ENCODE data around the gene EXO1. TPM values are rescaled to one million over a fixed set of nuclear protein-coding genes. Genes with fewer than 3 reads are reported as not detected.

The EXO1 gene
- total RNA-seq, 1 experiment from 2014 or later: 36.5 TPM

GRCh38 chr1:241857131-241857530 lies 9.1 kb downstream of the EXO1 start (continued):
- TF ChIP-seq, protein P1, sequence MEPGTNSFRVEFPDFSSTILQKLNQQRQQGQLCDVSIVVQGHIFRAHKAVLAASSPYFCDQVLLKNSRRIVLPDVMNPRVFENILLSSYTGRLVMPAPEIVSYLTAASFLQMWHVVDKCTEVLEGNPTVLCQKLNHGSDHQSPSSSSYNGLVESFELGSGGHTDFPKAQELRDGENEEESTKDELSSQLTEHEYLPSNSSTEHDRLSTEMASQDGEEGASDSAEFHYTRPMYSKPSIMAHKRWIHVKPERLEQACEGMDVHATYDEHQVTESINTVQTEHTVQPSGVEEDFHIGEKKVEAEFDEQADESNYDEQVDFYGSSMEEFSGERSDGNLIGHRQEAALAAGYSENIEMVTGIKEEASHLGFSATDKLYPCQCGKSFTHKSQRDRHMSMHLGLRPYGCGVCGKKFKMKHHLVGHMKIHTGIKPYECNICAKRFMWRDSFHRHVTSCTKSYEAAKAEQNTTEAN (CRISPR knock-in tag; IDR thresholded peaks at IDR 0.05): no peak
- TF ChIP-seq NR3C1 (CRISPR knock-in tag; conservative IDR thresholded peaks at IDR 0.05; ENCODE audit: low read depth): no peak
- TF ChIP-seq FOXP1 (CRISPR knock-in tag; IDR thresholded peaks at IDR 0.05; ENCODE audit: borderline replicate concordance): no peak
- TF ChIP-seq ZNF138 (CRISPR knock-in tag; conservative IDR thresholded peaks at IDR 0.05): no peak
- no peak for TF ChIP-seq ZNF423 (CRISPR knock-in tag; IDR thresholded peaks at IDR 0.05)
- TF ChIP-seq TCF7 (CRISPR knock-in tag; IDR thresholded peaks at IDR 0.05; ENCODE audit: low read depth): no peak
- no peak for TF ChIP-seq PRDM15 (CRISPR knock-in tag; IDR thresholded peaks at IDR 0.05)
- no peak for TF ChIP-seq ZNF263 (CRISPR knock-in tag; IDR thresholded peaks at IDR 0.05; ENCODE audit: low read depth)
- TF ChIP-seq JUN (CRISPR knock-in tag; IDR thresholded peaks at IDR 0.05): no peak
- no peak for TF ChIP-seq TEAD1 (CRISPR knock-in tag; IDR thresholded peaks at IDR 0.05)
- no peak for TF ChIP-seq ZBTB21 (CRISPR knock-in tag; IDR thresholded peaks at IDR 0.05; ENCODE audit: borderline replicate concordance)
- no peak for TF ChIP-seq ZNF396 (CRISPR knock-in tag; IDR thresholded peaks at IDR 0.05; ENCODE audit: borderline replicate concordance)

- H3K4me1 Mint-ChIP-seq: no peaks in the 10 kb centered on the region
- H3K27ac Mint-ChIP-seq: no peak overlapping the region
- no peak for ATAC-seq
- no peaks in the 10 kb centered on the region for H3K27me3 Mint-ChIP-seq (ENCODE audit: low read depth)
- ChIA-PET POLR2A (no interaction called here), CTCF (no interaction called here)
- DNase-seq (ENCODE audit: low spot score): no peak
- no peaks in the 10 kb centered on the region for H3K9me3 Mint-ChIP-seq
- H3K4me3 Mint-ChIP-seq: no peak overlapping the region
- TF ChIP-seq PREB (CRISPR knock-in tag; IDR thresholded peaks at IDR 0.05; ENCODE audit: borderline replicate concordance) (no peak), GTF2I (CRISPR knock-in tag; conservative IDR thresholded peaks at IDR 0.05) (no peak)
- TF ChIP-seq, protein P2, sequence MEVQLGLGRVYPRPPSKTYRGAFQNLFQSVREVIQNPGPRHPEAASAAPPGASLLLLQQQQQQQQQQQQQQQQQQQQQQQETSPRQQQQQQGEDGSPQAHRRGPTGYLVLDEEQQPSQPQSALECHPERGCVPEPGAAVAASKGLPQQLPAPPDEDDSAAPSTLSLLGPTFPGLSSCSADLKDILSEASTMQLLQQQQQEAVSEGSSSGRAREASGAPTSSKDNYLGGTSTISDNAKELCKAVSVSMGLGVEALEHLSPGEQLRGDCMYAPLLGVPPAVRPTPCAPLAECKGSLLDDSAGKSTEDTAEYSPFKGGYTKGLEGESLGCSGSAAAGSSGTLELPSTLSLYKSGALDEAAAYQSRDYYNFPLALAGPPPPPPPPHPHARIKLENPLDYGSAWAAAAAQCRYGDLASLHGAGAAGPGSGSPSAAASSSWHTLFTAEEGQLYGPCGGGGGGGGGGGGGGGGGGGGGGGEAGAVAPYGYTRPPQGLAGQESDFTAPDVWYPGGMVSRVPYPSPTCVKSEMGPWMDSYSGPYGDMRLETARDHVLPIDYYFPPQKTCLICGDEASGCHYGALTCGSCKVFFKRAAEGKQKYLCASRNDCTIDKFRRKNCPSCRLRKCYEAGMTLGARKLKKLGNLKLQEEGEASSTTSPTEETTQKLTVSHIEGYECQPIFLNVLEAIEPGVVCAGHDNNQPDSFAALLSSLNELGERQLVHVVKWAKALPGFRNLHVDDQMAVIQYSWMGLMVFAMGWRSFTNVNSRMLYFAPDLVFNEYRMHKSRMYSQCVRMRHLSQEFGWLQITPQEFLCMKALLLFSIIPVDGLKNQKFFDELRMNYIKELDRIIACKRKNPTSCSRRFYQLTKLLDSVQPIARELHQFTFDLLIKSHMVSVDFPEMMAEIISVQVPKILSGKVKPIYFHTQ (CRISPR knock-in tag; IDR thresholded peaks at IDR 0.05): no peak
- H3K36me3 Mint-ChIP-seq: peaks cover 64% of the 10 kb centered on the region
Measured at GRCh38 chr1:241860922-241861321, 12.9 kb downstream of the EXO1 start.

- H3K27me3 Mint-ChIP-seq (ENCODE audit: low read depth): no peaks in the 10 kb centered on the region
- no peaks in the 10 kb centered on the region for H3K4me1 Mint-ChIP-seq
- H3K9me3 Mint-ChIP-seq: no peaks in the 10 kb centered on the region
- H3K36me3 Mint-ChIP-seq: peaks cover 71% of the 10 kb centered on the region
- no peak overlapping the region for H3K27ac Mint-ChIP-seq
- ATAC-seq: no peak
- no peak for DNase-seq (ENCODE audit: low spot score)
- POLR2A ChIA-PET: no interaction called here
- CTCF ChIA-PET: no interaction called here
- no peak overlapping the region for H3K4me3 Mint-ChIP-seq
- no peak for TF ChIP-seq ZNF121 (CRISPR knock-in tag; IDR thresholded peaks at IDR 0.05)
- no peak for TF ChIP-seq SMAD4 (CRISPR knock-in tag; IDR thresholded peaks at IDR 0.05)
- TF ChIP-seq OVOL2 (CRISPR knock-in tag; IDR thresholded peaks at IDR 0.05; ENCODE audit: borderline replicate concordance): no peak
- no peak for TF ChIP-seq GABPB1 (CRISPR knock-in tag; IDR thresholded peaks at IDR 0.05)
- TF ChIP-seq CTCF (IDR thresholded peaks at IDR 0.05): no peak
- TF ChIP-seq, protein P3, sequence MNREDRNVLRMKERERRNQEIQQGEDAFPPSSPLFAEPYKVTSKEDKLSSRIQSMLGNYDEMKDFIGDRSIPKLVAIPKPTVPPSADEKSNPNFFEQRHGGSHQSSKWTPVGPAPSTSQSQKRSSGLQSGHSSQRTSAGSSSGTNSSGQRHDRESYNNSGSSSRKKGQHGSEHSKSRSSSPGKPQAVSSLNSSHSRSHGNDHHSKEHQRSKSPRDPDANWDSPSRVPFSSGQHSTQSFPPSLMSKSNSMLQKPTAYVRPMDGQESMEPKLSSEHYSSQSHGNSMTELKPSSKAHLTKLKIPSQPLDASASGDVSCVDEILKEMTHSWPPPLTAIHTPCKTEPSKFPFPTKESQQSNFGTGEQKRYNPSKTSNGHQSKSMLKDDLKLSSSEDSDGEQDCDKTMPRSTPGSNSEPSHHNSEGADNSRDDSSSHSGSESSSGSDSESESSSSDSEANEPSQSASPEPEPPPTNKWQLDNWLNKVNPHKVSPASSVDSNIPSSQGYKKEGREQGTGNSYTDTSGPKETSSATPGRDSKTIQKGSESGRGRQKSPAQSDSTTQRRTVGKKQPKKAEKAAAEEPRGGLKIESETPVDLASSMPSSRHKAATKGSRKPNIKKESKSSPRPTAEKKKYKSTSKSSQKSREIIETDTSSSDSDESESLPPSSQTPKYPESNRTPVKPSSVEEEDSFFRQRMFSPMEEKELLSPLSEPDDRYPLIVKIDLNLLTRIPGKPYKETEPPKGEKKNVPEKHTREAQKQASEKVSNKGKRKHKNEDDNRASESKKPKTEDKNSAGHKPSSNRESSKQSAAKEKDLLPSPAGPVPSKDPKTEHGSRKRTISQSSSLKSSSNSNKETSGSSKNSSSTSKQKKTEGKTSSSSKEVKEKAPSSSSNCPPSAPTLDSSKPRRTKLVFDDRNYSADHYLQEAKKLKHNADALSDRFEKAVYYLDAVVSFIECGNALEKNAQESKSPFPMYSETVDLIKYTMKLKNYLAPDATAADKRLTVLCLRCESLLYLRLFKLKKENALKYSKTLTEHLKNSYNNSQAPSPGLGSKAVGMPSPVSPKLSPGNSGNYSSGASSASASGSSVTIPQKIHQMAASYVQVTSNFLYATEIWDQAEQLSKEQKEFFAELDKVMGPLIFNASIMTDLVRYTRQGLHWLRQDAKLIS (CRISPR knock-in tag; IDR thresholded peaks at IDR 0.05; ENCODE audit: borderline replicate concordance): no peak
Measured at GRCh38 chr1:241869022-241869421, 21.0 kb downstream of the EXO1 start.
